ENCODE data around the gene IGFBP6.
"Not testable (repeated sequence)": the region's sequence is repeated elsewhere in the genome, so short reads cannot be mapped to it uniquely, and the experiment has no call there.

Gene IGFBP6

GRCh38 chr12:53098354-53098981, 1.0 kb downstream of the IGFBP6 start:
- no peak for DNase-seq

GRCh38 chr12:53099071-53099882, 1.8 kb downstream of the IGFBP6 start:
- DNase-seq, result peak; percentile 56

GRCh38 chr12:53100466-53101151, 3.1 kb downstream of the IGFBP6 start:
- DNase-seq, result no peak

DNA sequence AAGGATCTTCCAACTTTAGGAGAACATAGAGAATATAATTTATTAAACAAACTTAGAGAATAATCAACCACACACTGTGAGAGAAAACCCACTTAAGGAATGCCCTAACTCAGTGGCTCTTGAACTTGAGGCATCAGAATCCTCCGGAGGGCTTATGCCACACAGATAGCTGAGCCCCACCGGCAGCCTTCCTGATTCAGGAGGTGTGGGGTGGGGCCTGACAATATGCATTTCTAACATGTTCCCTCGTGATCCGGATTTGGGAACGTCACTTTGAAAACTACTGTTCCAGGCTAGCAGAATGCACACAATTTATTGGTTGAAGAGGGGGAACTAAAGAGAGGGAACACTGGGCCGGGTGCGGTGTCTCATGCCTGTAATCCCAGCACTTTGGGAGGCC, 3.8 kb downstream of the IGFBP6 start:
- DNase-seq, result no peak

DNA sequence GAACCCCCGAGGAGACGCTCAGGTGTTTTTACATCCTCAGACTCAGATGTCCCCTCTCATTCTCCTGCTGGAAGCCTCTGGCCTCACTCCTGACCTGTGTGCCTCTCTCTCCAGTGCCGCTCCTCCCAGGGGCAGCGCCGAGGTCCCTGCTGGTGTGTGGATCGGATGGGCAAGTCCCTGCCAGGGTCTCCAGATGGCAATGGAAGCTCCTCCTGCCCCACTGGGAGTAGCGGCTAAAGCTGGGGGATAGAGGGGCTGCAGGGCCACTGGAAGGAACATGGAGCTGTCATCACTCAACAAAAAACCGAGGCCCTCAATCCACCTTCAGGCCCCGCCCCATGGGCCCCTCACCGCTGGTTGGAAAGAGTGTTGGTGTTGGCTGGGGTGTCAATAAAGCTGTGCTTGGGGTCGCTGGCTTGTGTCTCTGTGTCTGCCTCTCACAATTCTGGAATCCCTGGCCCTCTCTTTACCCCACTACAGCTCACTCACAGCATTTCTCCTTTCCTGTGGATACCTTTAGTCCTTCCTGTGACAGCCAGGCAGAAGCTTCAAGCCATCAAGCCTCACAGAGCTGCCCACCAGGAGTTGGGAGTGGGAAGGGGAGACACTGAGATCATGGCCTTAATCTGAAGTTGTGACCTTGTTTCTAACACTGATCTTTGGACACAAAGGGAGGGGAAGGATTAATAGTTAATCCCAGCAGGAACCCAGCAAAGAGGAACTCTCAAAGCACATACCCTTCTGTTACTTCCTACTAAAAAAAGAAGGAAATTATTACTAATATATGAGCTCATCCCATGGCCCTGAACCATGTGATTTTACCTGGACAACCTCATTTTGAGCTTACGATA, 4.7 kb downstream of the IGFBP6 start:
- no peak for DNase-seq

- peak; percentile 29 for DNase-seq
Measured at GRCh38 chr12:53102883-53103807, 5.7 kb downstream of the IGFBP6 start, which contains the start of gene SOAT2. Gene SOAT2 (plus strand): TSS chr12:53103486. CDS start chr12:53103578, 92 bp downstream.

- no peak for DNase-seq
Measured at GRCh38 chr12:53103860-53104305, 6.4 kb downstream of the IGFBP6 start.

GRCh38 chr12:53105256-53105655, 7.8 kb downstream of the IGFBP6 start:
- DNase-seq, result no peak

DNA sequence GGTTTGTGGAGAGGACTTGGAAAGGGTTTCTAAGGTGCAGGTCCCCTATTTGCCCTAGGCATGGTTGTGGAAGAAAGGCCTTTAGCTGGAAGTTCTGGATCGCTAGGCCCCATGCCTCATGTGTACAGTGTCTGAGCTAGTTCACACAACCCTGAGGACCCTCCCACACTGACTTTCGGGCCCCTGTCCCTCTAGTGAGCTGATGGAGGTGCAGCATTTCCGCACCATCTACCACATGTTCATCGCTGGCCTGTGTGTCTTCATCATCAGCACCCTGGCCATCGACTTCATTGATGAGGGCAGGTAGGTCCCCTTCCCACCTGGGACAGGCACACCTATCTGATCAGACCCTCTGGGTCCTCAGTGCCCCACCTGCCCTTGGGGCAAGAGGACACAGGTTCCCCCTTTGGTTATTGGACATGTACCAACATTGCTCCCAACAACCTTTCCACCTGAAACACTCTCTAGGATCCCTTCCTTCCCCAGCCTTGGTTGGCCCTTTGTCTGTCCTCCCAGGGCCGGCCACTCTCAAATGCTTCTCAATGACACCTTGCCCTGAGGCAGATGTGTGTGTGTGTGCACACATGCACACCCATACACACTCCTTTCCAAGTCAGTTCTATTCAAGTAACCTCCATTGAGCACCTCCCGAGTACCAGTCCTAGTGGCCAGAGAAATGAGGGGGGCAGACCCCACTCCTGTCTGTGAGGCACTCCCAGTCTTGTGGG, 8.4 kb downstream of the IGFBP6 start:
- no peak for DNase-seq

GRCh38 chr12:53107122-53107521, 9.7 kb downstream of the IGFBP6 start:
- DNase-seq, result no peak

- not testable (repeated sequence) for DNase-seq
Measured at GRCh38 chr12:53112431-53112830, 15.0 kb downstream of the IGFBP6 start.

GRCh38 chr12:53113136-53113705, 15.8 kb downstream of the IGFBP6 start:
- no peak for DNase-seq

DNA sequence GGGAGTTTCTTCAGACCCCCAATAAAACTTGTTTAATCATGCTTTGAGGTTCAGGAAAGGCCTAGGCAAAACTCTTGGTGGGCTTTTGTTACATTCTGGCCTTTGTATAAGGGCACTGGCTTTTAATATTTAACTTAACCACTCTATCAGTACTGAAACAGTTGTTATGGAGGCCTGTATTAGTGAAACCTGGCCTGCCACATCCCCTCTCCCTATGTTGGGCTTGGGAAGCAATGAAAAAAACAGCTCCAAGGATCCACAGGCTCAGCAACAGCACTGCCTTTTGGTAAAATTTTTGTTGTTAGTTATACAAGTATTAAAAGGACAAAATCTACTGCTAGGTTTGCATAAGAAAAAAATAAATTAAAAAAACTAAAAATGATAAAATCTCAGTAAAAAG, 16.5 kb downstream of the IGFBP6 start:
- DNase-seq, result no peak

GRCh38 chr12:53115112-53115890, 17.8 kb downstream of the IGFBP6 start:
- no peak for DNase-seq

DNA sequence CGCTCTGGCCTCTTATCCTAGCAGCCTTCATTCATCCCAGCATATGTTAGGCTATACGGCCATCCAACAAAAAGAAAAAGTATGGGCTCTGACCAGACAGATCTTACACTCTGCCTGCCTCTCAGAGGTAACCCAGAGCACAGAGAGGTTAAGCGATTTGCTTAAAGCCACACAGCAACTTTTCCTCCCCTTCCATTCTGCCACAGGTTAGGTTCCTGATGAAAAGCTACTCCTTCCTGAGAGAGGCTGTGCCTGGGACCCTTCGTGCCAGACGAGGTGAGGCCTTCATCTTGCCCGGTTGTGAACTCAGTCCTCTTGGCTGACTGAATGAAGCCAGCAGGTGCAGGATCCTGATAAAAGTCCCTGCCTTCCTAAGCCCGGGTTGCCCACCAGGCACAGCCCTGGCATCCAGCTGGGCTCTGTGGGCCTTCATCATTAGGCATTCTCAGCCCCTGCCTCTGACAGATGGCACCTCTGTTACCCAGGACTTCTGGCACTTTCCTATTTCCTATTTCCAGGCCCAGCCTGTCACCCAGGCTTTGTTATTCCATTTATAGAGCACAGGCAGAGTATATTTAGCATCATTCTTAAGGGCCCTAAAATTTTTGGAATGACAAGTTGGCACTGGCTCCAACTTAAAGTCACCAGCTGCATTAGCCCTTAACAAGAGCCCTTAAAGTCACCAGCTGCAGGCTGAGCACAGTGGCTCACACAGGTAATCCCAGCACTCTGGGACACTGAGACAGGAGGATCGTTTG, 18.6 kb downstream of the IGFBP6 start:
- peak; percentile 8 for DNase-seq

DNA sequence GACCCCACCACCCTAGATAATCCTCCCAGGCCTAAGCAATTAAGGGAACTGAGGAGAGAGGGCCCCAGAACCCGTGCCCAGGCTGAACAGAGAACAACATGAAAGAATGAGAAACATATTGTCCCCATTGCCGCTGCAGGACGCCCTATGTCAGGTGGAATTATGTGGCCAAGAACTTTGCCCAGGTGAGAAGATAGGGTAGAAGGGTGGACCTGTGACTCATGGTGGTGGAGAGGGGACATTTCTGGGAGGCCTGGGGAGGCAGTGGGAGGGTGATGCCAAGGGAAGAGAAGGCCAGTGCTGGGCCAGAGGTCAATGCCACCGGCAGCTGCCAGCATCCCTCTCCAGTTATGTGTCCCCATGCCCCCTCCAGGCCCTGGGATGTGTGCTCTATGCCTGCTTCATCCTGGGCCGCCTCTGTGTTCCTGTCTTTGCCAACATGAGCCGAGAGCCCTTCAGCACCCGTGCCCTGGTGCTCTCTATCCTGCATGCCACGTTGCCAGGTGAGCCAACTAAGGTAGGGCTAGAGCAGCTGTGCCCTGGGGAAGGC, 21.4 kb downstream of the IGFBP6 start:
- DNase-seq, result no peak

DNA sequence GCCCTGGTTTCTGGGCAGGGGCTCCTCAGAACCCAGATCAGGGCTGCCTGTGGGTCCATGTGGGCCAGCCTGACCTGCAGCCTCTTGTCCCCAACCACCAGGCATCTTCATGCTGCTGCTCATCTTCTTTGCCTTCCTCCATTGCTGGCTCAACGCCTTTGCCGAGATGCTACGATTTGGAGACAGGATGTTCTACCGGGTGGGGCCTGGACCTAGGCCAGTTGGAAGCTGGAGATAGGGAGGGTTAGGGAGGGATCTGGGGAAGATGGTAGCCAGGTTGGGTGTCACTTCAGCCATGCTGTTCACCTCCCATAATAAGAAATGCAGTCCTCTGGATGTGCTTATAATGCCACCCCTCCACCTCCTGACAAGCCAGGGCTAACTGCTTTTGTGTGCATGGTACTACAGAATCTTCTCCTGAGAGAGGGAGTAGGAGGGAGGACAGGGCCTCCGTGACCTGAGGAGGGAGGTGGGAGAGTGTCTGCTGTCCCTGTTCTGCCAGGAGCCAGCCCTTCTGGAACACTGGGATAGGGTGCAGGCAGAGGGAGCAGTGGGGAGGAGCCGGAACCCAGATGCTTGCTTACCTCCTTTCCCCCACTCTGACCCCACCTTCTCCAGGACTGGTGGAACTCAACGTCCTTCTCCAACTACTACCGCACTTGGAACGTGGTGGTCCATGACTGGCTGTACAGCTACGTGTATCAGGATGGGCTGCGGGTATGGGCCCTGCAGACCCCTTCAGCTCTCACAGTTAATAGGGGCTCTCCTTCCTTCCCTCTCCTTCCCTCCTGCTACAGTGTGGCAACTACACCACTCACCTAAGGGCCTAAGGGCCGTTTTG, 23.4 kb downstream of the IGFBP6 start:
- no peak for DNase-seq

Data from NCI-H2171 treated with DMSO at 0.1 percent for 48 hours (cell line).